ENCODE data around the gene DNAH8. TPM values are rescaled to one million over a fixed set of nuclear protein-coding genes. Genes with fewer than 3 reads are reported as not detected.

Gene DNAH8, protein sequence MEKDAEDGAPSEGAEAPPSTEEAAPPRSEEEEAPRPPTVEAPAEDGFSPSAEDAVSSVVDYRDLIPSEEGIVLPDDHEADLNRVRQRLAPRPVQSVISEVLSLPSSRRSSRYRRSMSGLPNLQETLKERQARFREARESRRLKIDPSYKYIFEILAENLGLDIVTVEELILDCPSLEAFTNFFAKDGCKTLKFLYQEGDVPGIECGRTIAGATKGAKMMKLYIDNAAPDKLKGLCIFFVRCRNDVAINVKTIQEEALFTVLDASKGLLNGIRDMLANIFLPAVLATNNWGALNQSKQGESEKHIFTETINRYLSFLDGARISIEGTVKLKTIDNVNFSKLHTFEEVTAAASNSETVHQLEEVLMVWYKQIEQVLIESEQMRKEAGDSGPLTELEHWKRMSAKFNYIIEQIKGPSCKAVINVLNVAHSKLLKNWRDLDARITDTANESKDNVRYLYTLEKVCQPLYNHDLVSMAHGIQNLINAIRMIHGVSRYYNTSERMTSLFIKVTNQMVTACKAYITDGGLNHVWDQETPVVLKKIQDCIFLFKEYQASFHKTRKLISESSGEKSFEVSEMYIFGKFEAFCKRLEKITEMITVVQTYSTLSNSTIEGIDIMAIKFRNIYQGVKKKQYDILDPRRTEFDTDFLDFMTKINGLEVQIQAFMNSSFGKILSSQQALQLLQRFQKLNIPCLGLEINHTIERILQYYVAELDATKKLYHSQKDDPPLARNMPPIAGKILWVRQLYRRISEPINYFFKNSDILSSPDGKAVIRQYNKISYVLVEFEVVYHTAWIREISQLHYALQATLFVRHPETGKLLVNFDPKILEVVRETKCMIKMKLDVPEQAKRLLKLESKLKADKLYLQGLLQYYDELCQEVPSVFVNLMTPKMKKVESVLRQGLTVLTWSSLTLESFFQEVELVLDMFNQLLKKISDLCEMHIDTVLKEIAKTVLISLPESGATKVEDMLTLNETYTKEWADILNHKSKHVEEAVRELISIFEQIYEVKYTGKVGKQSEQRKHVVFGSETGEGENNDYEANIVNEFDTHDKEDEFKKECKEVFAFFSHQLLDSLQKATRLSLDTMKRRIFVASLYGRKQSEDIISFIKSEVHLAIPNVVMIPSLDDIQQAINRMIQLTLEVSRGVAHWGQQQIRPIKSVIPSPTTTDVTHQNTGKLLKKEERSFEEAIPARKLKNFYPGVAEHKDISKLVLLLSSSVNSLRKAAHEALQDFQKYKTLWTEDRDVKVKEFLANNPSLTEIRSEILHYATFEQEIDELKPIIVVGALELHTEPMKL (N-terminal part only)
- under 1 TPM; 0.31 to 0.79 (median 0.37) TPM for polyA plus RNA-seq (ENCODE audit: insufficient read length in 3 of 3)
- long read RNA-seq, donor 1, result 0 reads
- long read RNA-seq, donor 2, result 0 reads
- long read RNA-seq, donor 3, result 0 reads
- long read RNA-seq, donor 4, result 0 reads
- long read RNA-seq, donor 5, result 0 reads
- long read RNA-seq, donor 6, result 0 reads
- long read RNA-seq, donor 7, result 0 reads
- long read RNA-seq, donor 8, result 0 reads
- long read RNA-seq, donor 9, result 0 reads
- long read RNA-seq, donor 10, result 0 reads
- long read RNA-seq, donor 11, result 0 reads
- long read RNA-seq, donor 12, result 0 reads
- long read RNA-seq, donor 13, result 0 reads
- long read RNA-seq, donor 14, result 0 reads
- long read RNA-seq, donor 15, result 0 reads
- long read RNA-seq, donor 16, result 0 reads

DNA sequence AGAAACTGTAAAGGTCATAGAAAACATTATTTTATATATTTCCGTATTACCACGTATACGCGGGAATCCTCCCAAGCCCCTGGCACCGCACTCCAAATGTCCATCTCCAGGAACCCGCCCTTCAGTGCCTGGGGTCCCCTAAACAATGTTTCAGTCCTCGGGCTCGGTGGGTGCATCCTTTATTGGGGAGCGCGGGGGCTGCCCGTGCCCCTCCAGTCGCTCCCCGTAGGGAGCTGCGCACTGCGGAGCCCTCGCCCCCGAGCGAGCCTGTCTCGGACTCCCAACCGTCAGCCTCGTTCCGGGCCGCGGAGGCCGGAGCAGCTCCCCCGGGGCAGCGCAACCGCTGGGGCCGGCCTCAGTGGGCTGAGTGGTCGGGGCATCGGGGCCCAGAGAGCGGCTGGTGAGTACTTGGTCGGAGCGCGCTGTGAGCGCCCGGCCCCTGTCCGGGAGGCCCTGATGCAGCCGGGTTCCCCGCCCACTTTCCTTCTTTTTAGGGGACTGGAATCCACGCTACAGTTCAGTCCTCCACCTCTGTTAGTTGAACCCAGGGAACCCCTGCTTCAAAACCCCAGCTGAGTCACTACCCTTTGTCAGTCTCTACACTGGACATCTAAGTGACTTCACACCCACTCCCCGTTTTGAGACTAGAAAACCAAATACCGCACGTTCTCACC, at the start of gene DNAH8:
Gene DNAH8, plus strand, starts transcription at position 296 of the 674 bp plus-strand sequence. CDS start 7,499 bp downstream, outside the sequence.
- DNase-seq, result peak; percentile 10

DNA sequence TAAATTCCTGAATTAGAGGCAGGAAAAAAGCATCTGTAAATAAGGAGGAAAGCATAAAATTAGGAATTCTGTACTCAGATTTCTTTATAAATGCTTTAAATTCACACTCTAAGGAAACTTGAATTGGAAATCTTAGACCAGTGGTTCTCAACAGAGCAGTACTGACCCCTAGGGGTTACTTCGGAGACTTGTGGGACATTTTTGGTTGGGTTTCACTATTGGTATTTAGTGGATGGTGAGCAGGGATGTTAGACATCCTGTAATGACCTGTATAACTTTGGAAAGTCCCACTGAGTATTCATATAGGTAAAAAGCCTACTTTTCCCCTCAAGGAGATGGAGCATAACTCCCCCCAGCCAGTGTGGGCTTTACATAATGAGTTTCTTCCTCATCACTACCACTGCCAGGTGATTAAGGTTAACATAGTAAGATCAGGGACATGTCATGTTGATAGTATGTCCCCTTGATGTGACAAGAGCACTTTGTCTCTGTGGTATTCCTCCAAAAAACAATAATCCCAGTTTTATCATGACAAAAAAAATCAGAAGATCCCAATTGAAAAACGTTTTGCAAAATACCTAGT, 43.1 kb upstream of the DNAH8 start:
- DNase-seq, result peak; percentile 42

DNA sequence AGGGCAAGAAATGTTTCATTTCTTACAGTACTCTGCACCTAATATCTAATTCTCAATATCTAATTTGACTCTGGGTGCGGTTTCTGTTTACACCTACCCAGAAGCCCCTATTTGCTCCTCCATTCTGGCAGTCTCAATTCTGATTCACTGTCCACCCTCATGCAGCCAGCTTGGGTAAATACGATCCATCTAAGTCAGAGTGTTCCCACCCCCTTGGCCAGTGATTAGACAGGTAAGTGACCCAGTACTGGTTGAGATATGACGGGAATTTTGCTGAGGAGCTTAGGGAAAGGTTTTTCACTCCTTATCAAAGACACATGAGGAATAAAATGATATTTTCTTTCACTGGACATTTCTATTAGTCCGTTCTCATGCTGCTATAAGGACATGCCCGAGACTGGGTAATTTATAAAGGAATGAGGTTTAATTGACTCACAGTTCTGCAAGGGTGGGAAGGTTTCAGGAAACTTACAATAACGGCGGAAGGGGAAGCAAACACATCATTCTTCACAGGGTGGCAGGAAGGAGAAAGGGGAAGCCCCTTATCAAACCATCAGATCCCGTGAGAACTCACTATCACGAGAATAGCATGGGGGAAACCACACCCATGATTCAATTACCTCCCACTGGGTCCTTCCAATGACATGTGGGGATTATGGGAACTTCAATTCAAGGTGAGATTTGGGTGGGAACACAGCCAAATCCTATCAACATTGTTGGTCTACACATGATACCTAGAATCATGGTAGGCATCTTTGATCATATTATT, 41.5 kb upstream of the DNAH8 start:
- no peak for DNase-seq

DNA sequence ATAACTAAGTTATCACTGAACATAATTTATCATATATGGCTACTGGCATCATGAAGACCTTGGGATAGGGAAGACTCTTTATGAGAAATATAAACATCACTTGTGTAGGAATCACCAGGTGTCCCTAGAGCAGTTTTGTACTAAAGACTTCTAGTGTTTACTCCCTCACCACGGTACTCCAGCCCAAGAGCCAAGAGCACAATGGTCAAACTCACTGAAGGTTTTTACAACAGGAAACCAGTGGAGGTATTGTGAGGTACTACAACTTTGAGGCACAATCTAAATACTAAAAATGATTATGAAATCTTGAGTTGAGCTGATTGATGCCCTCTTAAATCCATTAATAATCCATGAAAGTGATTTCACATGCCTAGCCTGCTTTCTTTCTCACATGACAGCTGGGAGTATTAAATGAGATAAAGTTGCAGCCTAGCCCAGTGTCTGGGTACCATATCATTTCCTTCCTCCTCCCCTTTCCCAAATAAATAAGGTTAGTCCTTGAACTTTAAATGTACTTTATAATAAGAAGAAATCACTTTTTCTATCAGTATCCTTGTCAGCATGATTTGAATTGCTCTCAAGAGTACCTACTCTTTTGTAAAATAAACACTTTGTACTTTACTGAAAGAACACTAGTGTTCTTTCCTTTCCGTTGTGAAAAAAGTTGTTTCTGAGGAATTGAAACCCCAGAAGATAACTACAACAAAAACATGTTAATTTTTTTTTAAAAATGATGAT, 38.7 kb upstream of the DNAH8 start:
- DNase-seq, result no peak

DNA sequence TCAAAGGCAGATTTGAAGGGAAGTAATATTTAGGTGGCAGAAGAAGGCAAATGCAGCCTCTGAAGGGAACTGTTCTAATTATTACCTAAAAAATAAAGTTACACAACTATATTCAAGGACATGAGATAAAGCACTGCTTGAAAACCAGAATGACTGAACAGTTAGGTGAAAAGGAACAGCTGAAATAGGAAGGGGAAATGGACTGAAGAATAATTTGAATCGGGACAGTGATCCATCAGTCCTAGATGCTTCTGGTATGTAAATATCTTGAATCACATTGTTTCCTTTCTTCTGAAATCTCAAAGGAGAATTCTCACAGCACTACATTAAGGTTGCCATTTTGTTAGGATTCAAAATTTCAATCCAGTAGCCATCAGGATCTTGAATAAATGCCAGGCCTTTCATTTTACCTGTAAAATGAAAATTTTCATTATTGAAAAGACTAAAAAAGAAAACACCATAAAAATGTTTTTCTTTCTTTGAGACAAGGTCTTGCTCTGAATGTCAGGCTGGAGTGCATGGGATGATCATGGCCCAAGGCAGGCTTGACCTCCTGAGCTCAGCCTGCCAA, 38.1 kb upstream of the DNAH8 start:
- DNase-seq, result no peak

DNA sequence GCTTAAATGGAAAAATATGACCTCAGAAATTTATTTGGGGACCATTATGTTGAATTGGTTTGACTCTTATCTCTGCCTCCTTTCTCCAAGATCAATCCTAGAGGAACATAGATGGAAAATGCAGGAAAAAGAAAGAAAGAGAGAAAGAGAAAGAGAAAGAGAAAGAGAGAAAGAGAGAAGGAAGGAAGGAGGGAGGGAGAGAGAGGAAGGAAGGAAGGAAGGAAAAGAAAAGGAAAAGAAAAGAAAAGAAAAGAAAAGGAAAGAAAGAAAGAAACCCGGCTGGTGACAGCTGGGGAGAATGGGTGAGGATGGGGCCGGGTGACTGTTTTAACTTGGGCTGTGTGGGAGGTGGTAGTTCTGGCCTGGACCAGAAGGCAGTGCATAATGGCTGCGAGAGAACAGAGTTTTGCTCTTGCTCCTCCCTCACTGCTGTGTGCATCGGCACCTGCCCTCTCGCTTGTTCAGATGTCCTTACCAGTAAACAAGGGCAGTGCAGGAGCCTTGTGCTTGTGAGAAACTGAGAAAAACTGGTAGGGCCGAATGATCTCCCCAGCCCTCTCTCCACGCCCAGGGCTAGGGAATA, 36.8 kb upstream of the DNAH8 start:
- no peak for DNase-seq

DNA sequence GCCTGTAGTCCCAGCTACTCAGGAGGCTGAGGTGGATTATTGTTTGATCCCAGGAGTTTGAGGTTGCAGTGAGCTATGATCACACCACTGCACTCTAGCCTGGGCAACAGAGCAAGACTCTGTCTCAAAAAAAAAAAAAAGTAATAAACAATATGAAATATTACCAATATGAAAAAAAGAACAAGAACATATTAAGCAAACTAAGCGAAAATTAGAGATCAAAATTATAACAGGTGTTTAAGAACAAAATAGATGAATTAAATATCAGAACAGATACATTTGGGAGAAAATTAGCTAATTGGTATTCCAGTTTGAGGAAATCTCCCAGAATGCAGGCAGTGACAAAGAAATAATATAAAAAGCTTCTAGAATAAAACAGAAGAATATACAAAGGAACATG, 35.4 kb upstream of the DNAH8 start:
- DNase-seq, result no peak

DNA sequence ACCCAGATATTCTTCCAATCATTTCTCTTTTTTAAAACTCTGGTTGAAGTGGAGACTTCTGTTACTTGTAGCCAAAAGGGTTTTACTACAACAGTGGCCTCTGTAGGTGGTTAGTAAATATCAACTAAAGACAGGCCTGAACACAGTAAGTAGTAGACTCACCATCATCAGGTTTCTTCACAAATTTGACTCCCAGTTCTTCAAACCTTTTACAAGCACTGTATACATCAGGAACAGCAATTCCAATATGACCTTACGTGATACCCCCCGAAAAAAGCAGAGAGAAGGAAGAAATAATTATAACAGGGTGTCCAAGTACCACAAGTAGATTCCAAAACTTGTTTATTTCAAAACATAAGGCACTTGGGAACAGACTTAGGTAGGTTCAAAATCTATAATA, 33.3 kb upstream of the DNAH8 start:
- no peak for DNase-seq

DNA sequence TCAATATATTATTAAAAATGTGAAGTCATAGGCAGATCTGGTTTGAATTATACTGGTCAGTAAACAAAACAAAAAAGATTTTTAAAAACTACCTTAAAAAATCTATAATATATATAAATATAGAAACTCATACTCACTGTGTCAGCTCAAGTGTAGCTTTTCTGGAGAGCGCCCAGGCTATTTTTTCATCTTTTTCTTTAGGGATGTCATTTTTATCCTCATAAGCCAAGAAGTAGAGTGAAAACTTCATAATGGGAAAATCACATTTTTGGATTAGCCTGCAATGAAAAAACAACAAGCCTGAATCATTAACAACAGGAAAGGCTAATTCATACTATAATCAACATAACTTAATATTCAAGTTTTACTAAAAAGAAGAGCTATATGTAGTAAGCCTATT, 30.9 kb upstream of the DNAH8 start:
- DNase-seq, result no peak

DNA sequence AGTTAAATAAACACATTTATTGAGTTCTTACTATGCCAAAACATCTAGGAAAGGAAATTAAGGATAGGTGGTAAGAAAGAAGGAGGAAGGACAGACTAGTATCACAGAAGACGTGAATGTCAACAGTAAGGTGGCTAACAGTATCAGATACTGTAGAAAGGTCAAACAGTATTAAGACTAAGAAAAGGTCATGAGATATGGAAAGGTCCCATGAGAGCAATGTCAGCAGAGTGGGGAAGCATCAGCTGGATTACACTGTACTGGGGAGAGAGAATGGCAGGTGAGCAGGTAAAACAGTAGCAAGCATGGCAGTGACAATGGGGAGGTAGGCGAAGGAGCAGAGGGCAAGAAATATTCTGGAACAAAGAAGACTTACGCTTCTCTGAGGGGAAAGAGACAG, 30.2 kb upstream of the DNAH8 start:
- DNase-seq, result no peak

DNA sequence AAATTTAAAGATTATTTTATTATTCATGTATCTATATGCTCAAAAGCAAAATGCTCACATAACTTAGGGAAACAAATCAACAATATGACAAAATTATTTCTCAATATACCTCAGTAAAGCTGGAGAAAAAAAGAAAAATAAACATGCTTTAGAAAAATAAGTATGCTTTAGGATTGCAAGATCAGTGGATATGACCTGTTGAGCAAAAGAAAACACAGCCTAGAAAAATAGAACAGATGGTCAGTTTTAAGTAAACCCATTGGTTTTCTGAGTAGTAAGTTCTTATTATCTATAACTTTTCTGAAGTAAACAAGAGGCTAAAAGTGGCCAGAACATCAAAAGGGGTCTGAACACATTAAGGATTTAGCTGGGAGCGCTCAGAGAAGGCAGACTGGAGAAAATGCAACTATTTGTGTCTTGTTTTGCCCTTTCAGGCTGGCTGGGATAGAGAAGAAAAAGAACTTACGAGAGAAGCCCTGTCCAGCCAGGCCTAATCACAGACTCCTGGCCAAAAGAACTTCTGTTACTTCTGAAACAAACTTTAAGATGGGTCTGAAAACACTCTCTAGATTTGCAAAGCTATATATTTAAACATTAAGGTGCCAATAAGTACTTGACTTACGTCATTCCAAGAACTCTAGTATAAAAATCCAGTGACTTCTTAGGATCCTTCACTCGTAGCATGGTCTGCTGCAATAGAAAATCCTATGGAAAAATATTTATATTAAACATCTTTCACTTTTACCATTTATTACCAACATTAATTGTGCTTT, 28.7 kb upstream of the DNAH8 start:
- DNase-seq, result no peak

DNA sequence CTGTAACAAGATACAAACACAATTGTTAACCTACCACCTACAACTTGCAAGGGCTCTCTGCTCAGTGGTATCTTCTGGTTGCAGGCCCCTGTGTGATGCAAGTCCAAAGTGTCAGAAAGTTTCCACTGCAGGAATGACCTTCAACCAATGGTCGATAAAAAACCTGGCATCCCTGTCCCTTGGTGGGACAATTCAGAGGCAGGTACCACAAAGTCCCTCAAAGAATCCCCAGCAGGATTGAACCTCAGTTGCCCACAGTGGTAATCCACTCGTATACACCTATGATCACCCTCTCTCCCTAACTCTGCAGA, 28.1 kb upstream of the DNAH8 start:
- DNase-seq, result no peak

DNA sequence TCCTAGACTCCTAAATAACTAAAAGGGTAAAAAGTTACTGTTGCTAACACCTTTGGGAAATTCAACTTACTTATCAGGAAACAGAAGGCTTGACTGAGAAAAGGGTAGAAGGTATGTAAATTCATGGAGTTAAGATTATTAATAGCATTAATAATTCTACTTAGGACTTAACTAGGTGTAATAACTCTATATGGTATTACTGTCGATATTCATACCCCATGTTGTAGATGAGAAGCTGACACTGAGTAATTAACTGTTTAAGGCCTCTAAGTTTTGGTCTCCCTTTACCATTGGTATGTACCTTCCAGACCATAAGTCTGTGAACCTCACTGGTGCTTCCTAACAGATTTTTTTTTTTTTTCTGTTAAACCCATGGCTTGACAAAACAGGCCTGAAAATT, 27.6 kb upstream of the DNAH8 start:
- DNase-seq, result no peak

DNA sequence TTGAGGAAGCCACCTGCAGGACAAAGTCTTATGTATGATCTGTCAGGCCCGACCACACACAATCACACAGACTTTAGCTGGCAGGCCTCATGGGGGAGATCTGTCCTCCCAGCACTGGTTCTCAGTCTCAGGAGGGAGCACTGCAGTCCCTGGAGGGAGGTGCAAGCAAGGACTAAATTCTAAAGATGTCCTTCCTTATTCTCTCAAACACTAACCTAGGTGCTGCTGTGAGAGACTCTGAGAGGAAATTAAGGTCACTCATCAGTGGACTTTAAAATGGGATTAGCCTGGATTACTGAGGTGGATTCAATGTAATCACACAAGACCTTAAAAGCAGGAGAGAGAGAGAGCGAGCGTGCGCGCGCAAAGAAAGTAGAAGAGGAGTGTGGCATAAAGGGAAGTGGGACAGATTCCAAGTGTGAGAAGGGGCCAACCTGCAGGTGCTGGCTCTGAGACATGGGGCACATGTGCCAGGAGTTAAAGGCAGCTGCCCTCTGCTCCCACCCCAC, 26.5 kb upstream of the DNAH8 start:
- DNase-seq, result no peak

DNA sequence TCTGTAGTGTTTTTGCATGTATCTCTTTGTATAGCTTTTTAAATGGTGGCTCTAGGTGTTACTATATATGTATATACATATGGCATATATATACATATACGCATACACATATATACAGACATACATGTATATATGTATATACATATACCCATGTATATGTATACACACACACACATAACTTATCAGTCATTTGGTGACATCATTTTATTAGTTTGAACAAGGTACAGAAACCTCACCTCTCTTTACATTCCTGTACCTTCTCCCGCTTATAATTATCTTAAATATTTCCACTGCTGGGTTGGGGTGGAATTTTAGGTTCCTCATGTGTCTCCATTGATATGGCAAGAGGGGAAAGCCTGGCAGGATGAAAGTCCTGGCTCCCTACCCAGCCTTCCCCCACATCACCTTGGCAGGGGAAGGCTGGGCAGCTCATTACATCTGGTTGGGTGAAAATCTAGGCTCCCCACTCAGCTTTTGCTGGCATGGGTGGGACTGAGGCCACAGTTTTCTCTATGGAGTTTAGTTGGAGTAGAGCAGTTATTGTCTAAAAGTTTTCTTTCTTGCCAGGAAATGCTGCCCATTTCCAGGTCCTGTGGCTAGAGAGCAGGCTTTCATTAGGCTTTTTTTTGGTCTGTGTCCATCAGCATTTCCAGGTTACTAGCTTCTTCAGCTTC, 19.7 kb upstream of the DNAH8 start:
- no peak for DNase-seq

DNA sequence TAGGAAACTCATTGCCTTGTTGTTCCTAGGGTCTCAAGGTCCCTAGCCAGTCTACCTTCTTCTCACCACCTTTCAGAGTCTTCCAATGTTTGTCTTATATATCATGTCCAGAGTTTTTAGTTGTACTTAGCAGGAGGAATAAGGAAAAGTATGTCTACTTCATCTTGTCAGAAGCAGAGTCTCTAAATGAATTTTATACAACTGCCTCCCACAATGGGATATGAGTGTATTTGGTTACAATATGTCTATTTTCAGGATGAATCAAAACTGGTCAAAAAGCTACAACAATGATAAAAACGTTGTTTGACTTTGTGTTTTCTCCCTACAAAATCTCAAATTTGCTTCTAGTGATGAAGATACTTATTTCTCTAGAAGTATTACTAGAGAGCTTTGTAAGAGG, 19.2 kb upstream of the DNAH8 start:
- no peak for DNase-seq

DNA sequence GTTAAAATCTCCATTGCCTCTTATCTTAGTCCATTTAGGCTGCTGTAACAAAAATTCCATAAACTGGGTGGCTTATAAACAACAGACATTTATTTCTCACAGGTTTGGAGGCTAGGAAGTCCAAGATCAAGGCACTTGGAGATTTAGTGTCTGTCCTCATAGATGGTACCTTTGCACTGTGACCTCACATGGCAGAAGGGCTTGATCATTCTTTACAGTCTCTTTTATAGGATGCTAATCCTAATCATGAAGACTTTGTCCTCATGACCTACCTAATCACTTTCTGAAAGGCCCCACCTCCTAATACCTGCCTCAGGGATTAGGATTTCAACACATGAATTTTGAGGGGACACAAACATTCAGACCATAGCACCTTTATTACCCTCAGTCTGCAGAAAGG, 18.8 kb upstream of the DNAH8 start:
- DNase-seq, result no peak
